Thyroid gland (tissue), 4 donors: Measurements from ENCODE around the gene ZNF385B. TPM values are rescaled to one million over a fixed set of nuclear protein-coding genes. Genes with fewer than 3 reads are reported as not detected.

Experiments
- DNase-seq, 2 donors: peaks; one replicate each; pipeline ENCODE4 v3.0.0-alpha.2; 2019
- H3K27ac ChIP-seq, 3 donors: fragments of 200-600 bp; sonication (generic); 1 replicate in 2 of 3; 2 replicates in 1 of 3; pipeline ENCODE4 v1.5.1; 2016 to 2019; ENCODE audit warnings: mild to moderate bottlenecking in 1 of 3, moderate library complexity in 1 of 3
- H3K27me3 ChIP-seq: fragments of 200-600 bp; sonication (generic); one replicate; pipeline ENCODE4 v1.5.1; 2019
- H3K36me3 ChIP-seq, 2 donors: fragments of 200-600 bp; sonication (generic); one replicate each; pipeline ENCODE4 v1.5.1; 2016 to 2019
- H3K4me1 ChIP-seq, 2 donors: fragments of 200-600 bp; sonication (generic); one replicate each; pipeline ENCODE4 v1.5.1; 2017 to 2019
- H3K4me3 ChIP-seq, 3 donors: fragments of 200-600 bp; sonication (generic); replicated peaks in 1 of 3; 1 replicate in 2 of 3; 2 replicates in 1 of 3; pipeline ENCODE4 v1.5.1; 2016; ENCODE audit warnings: mild to moderate bottlenecking in 1 of 3
- H3K9me3 ChIP-seq: fragments of 200-600 bp; sonication (generic); one replicate; pipeline ENCODE4 v1.5.1; 2017
- POLR2A ChIP-seq, 2 donors: fragments of 450-650 bp; IDR thresholded peaks; one replicate each; pipeline ENCODE4 v1.6.1; 2017; ENCODE audit warnings: antibody characterized with exemption in 2 of 2, mild to moderate bottlenecking in 2 of 2, moderate library complexity in 1 of 2
- WGBS, 2 donors: methylation state at CpG; one replicate each; pipeline ENCODE4 v1.1.5; 2017; 5-methylcytosine and 5-hydroxymethylcytosine counted together
- intact Hi-C: fragments of 100-400 bp; cut with DNase I; formaldehyde crosslinking; loops from one replicate; pipeline ENCODE4 v1.15.1; 2023
- total RNA-seq, 4 donors: library from RNA; depleted of rRNA; stranded (reverse); fragments of >200 nt; gene quantifications; one replicate each; pipeline ENCODE4 v1.2.3, GENCODE V29; 2016
- TF ChIP-seq, protein P1 (sequence below), 6 experiments: fragments of 200-600 bp in 3 of 6; fragments of 450-650 bp in 3 of 6; sonication (generic) in 3 of 6; IDR thresholded peaks; one replicate each; pipeline ENCODE4 v1.5.1; 2016 to 2019; ENCODE audit warnings: antibody characterized with exemption in 6 of 6, mild to moderate bottlenecking in 2 of 6, inconsistent platforms in 1 of 6, moderate library complexity in 1 of 6

The ZNF385B gene
- total RNA-seq, 4 donors from 2014 or later: 1.3 to 2.8 (median 1.8) TPM

DNA sequence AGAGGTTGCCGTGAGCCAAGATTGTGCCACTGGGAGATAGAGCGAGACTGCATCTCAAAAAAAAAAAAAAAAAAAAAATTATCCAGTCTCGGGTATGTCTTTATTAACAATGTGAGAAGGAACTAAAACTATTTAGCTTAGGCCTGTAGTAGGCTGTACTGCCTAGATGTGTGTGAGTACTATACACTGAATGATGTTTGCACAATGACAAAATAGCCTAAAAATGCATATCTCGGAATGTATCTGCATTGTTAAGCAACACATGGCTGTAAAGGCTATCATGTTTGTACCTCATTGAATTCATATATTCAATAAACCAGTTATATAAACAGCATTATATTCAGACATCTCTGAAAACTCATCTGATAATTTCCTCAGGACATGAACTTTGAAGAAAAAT lies 405.6 kb downstream of the ZNF385B start:
- Histone ChIP-seq H3K4me3 (no peak overlapping the region), H3K27ac (no peak overlapping the region), H3K36me3 (no peaks in the 10 kb centered on the region), H3K9me3 (no peaks in the 10 kb centered on the region), H3K4me1 (no peaks in the 10 kb centered on the region), H3K27me3 (no peaks in the 10 kb centered on the region)
- intact Hi-C loops: no loop called here
- no peak for TF ChIP-seq POLR2A (IDR thresholded peaks at IDR 0.05)
- TF ChIP-seq, protein P1, sequence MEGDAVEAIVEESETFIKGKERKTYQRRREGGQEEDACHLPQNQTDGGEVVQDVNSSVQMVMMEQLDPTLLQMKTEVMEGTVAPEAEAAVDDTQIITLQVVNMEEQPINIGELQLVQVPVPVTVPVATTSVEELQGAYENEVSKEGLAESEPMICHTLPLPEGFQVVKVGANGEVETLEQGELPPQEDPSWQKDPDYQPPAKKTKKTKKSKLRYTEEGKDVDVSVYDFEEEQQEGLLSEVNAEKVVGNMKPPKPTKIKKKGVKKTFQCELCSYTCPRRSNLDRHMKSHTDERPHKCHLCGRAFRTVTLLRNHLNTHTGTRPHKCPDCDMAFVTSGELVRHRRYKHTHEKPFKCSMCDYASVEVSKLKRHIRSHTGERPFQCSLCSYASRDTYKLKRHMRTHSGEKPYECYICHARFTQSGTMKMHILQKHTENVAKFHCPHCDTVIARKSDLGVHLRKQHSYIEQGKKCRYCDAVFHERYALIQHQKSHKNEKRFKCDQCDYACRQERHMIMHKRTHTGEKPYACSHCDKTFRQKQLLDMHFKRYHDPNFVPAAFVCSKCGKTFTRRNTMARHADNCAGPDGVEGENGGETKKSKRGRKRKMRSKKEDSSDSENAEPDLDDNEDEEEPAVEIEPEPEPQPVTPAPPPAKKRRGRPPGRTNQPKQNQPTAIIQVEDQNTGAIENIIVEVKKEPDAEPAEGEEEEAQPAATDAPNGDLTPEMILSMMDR (IDR thresholded peaks at IDR 0.05): no peak
- DNase-seq: no peak
- WGBS, 2 donors: 70 to 93% methylated on average over 4 of the region's 4 CpGs

DNA sequence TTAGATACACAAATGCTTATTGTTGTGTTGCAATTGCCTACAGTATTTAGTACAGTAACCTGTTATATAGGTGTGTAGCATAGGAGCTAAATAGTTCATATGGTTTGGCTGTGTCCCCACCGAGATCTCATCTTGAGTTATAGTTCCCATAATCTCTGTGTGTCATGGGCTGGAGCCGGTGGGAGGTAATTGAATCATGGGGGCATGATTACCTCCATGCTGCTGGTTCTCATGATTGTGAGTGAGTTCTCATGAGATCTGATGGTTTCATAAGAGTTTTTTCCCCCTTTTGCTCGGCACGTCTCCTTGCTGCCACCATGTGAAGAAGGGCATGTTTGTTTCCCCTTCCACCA lies 406.3 kb downstream of the ZNF385B start:
- Histone ChIP-seq H3K27ac (no peak overlapping the region), H3K36me3 (no peaks in the 10 kb centered on the region), H3K4me3 (no peak overlapping the region), H3K27me3 (no peaks in the 10 kb centered on the region), H3K9me3 (no peaks in the 10 kb centered on the region), H3K4me1 (no peaks in the 10 kb centered on the region)
- intact Hi-C loops: no loop called here
- whole genome bisulfite sequencing, 2 donors: 97 to 98% methylated on average over 4 of the region's 4 CpGs
- DNase-seq: no peak
- TF ChIP-seq POLR2A (IDR thresholded peaks at IDR 0.05): no peak
- TF ChIP-seq, protein P1 (IDR thresholded peaks at IDR 0.05): no peak

DNA sequence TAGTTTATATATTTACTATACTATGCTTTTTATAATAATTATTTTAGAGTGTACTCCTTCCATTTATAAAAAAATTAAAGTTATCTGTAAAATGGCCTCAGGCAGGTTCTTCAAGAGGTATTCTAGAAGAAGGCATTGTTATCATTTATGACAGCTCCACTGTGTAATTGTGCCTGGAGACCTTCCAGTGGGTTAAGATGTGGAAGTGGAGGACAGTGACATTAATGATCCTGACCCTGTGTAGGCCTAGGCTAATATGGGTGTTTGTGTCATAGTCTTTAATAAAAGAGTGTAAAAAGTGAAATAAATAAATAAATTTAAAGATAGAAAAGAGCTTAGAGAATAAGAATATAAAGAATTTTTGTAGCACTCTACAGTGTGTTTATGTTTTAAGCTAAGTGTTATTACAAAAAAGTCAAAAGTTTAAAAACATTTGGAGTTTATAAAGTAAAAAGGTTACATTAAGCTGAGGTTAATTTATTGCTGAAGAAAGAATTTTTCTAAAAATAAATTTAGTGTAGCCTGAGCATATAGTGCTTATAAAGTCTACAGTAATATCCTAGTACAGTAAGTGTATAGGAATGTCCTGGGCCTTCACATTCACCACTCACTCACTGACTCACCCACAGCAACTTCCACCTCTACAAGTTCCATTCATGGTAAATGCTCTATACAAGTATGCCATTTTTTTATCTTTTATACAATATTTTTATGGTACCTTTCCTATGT lies 406.8 kb downstream of the ZNF385B start:
- H3K4me1 ChIP-seq: no peaks in the 10 kb centered on the region
- TF ChIP-seq POLR2A (IDR thresholded peaks at IDR 0.05): no peak
- TF ChIP-seq, protein P1 (IDR thresholded peaks at IDR 0.05): no peak
- no peaks in the 10 kb centered on the region for H3K9me3 ChIP-seq
- intact Hi-C loops: no loop called here
- no peaks in the 10 kb centered on the region for H3K27me3 ChIP-seq
- no peak overlapping the region for H3K27ac ChIP-seq
- H3K36me3 ChIP-seq: no peaks in the 10 kb centered on the region
- DNase-seq: no peak
- H3K4me3 ChIP-seq: no peak overlapping the region

DNA sequence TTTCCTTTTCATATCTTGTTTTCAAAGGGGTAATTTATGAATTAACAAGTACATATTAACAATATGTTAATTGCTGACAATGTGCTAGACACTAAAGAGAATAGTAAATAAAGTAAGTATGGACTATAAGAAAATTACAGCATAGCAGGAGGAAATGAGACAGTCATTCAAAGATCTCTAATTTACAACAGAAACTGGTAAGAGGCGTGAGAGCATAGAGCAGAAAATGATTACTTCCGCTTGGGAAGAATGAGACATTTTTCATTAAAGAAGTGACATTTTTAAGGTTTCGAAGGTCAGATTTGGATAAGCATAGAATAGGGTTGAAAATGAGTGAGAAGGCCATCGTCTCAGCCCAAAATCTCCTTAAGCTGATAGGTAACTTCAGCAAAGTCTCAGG lies 412.4 kb downstream of the ZNF385B start:
- WGBS, 2 donors: 90 to 93% methylated on average over 4 of the region's 4 CpGs
- Histone ChIP-seq H3K27ac (no peak overlapping the region), H3K4me1 (no peaks in the 10 kb centered on the region), H3K36me3 (no peaks in the 10 kb centered on the region), H3K27me3 (no peaks in the 10 kb centered on the region), H3K4me3 (no peak overlapping the region), H3K9me3 (no peaks in the 10 kb centered on the region)
- TF ChIP-seq POLR2A (IDR thresholded peaks at IDR 0.05): no peak
- TF ChIP-seq, protein P1 (IDR thresholded peaks at IDR 0.05): no peak
- DNase-seq: no peak
- intact Hi-C loops: no loop called here

DNA sequence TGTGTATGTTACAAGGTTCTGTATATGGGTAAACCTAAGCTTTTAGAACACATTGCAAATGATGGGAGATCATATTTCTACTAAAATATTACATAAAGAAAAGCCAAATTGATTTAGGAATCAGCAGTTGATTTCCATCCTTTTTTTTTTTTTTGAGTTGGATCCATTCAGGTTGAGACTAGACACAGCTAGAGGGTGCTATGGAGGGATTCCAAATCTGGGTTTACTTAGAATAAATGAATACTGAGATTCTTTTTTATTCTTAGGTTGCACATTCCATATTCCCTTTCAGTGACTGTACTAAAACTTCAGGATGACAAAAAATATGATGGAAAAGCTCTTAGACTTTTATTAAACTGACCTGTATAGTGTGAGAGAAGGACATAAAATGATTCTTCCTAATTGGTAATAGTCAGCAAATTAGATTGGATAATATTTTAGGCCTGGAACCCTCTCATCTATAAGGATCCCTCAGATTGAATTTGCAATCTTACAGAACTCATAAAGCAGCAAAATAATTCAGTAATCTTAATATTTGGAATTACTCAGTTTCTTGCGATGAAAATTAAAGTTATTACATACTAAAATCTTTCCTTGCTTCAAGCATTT lies 413.5 kb downstream of the ZNF385B start:
- Histone ChIP-seq H3K27me3 (no peaks in the 10 kb centered on the region), H3K4me1 (no peaks in the 10 kb centered on the region), H3K9me3 (no peaks in the 10 kb centered on the region), H3K36me3 (no peaks in the 10 kb centered on the region), H3K27ac (no peak overlapping the region), H3K4me3 (no peak overlapping the region)
- intact Hi-C loops: no loop called here
- no peak for DNase-seq
- TF ChIP-seq POLR2A (IDR thresholded peaks at IDR 0.05): no peak
- TF ChIP-seq, protein P1 (IDR thresholded peaks at IDR 0.05): peak in 1 of 6 experiments; percentile 5
- WGBS, 2 donors: 0% methylated on average over 1 of the region's 1 CpG
